Liver (tissue), 9 donors: ENCODE data around the gene ERAP2. TPM values are rescaled to one million over a fixed set of nuclear protein-coding genes. Genes with fewer than 3 reads are reported as not detected.

Experiments
- DNase-seq: peaks from one replicate; pipeline ENCODE4 v3.0.0-alpha.2; 2017; ENCODE audit warnings: low spot score
- H3K27ac ChIP-seq, 2 donors: one replicate each; pipeline ENCODE4 v1.7.0; 2013; ENCODE audit warnings: inconsistent platforms in 2 of 2, low read length in 2 of 2, control low read depth in 1 of 2, low read depth in 1 of 2, mild to moderate bottlenecking in 1 of 2
- H3K27me3 ChIP-seq, 4 donors: one replicate each; pipeline versions ENCODE4 v1.6.1 to v1.7.0; 2013; ENCODE audit warnings: low read length in 3 of 4, inconsistent platforms in 1 of 4, mild to moderate bottlenecking in 1 of 4, moderate library complexity in 1 of 4; ENCODE audit not compliant: control insufficient read depth in 4 of 4, insufficient read depth in 4 of 4
- H3K36me3 ChIP-seq, 4 donors: one replicate each; pipeline versions ENCODE4 v1.6.1 to v1.7.0; 2013; ENCODE audit warnings: low read length in 3 of 4, mild to moderate bottlenecking in 3 of 4, low read depth in 1 of 4, moderate library complexity in 1 of 4; ENCODE audit not compliant: control insufficient read depth in 4 of 4, insufficient read depth in 3 of 4
- H3K4me1 ChIP-seq, 4 donors: one replicate each; pipeline versions ENCODE4 v1.6.1 to v1.7.0; 2013; ENCODE audit warnings: low read length in 3 of 4, mild to moderate bottlenecking in 3 of 4, moderate library complexity in 1 of 4; ENCODE audit not compliant: control insufficient read depth in 4 of 4, insufficient read depth in 4 of 4
- H3K4me3 ChIP-seq, 3 donors: one replicate each; pipeline versions ENCODE4 v1.6.1 to v1.7.0; 2013; ENCODE audit warnings: low read length in 3 of 3, control low read depth in 1 of 3, low read depth in 1 of 3, mild to moderate bottlenecking in 1 of 3
- H3K9ac ChIP-seq, 2 donors: one replicate each; pipeline ENCODE4 v1.7.0; 2013; ENCODE audit warnings: low read length in 2 of 2, mild to moderate bottlenecking in 2 of 2, moderate library complexity in 2 of 2, control low read depth in 1 of 2, low read depth in 1 of 2
- H3K9me3 ChIP-seq, 4 donors: one replicate each; pipeline versions ENCODE4 v1.6.1 to v1.7.0; 2013; ENCODE audit warnings: low read length in 3 of 4; ENCODE audit not compliant: control insufficient read depth in 4 of 4
- HNF4A ChIP-seq, 2 donors: conservative IDR thresholded peaks; 2 replicates each; pipeline ENCODE4 v1.6.1; 2016; ENCODE audit warnings: antibody characterized with exemption in 2 of 2, mild to moderate bottlenecking in 2 of 2
- HNF4G ChIP-seq: IDR thresholded peaks from 2 replicates; pipeline ENCODE4 v1.6.1; 2016; ENCODE audit warnings: antibody characterized with exemption
- MAX ChIP-seq: IDR thresholded peaks from 2 replicates; pipeline ENCODE4 v1.6.1; 2016; ENCODE audit warnings: antibody characterized with exemption
- REST ChIP-seq: IDR thresholded peaks from 2 replicates; pipeline ENCODE4 v1.6.1; 2016; ENCODE audit warnings: antibody characterized with exemption, mild to moderate bottlenecking
- SP1 ChIP-seq: IDR thresholded peaks from 2 replicates; pipeline ENCODE4 v1.6.1; 2018; ENCODE audit warnings: antibody characterized with exemption, mild to moderate bottlenecking
- YY1 ChIP-seq: IDR thresholded peaks from 2 replicates; pipeline ENCODE4 v1.6.1; 2016; ENCODE audit warnings: antibody characterized with exemption, mild to moderate bottlenecking
- ZBTB33 ChIP-seq: IDR thresholded peaks from 2 replicates; pipeline ENCODE4 v1.6.1; 2016; ENCODE audit warnings: antibody characterized with exemption
- WGBS: extraction: QIAGEN DNeasy Blood & Tissue Kit; methylation state at CpG from one replicate; pipeline ENCODE4 v1.1.7; 2013; 5-methylcytosine and 5-hydroxymethylcytosine counted together
- polyA plus RNA-seq, 2 donors: library from polyadenylated mRNA; stranded (reverse) in 1 of 2; unstranded in 1 of 2; fragments of 200-250 nt in 1 of 2; fragments of >200 nt in 1 of 2; fragmentation: Nextera tagmentation in 1 of 2; extraction: Ambion mirVana in 1 of 2; gene quantifications; one replicate each; pipeline versions ENCODE4 v1.2.1 to v1.2.3, GENCODE V29; 2013 to 2015
- total RNA-seq, 2 donors: library from RNA; depleted of rRNA; stranded (reverse); fragments of >200 nt; gene quantifications; one replicate each; pipeline ENCODE4 v1.2.3, GENCODE V29; 2014
- donor health status: healthy.
- donor health status: healthy.
- donor health status: healthy.
- donor health status: healthy.
- donor health status: healthy.

ERAP2 gene
- total and polyA plus RNA-seq, 4 donors, result 1.8 to 15.5 (median 10.7) TPM

- TF ChIP-seq ZBTB33 (no peak), HNF4A (conservative IDR thresholded peaks at IDR 0.05) (peak; percentile 69 to 70), HNF4G (no peak), SP1 (peak; percentile 88)
These were observed 21.0 kb upstream of the ERAP2 start (continued) for GRCh38 chr5:96855031-96855872.

GRCh38 chr5:96856371-96856770 lies 19.9 kb upstream of the ERAP2 start:
- Histone ChIP-seq H3K27ac (no peak overlapping the region), H3K4me1 (peaks cover 1 to 12% (median 7%) of the 10 kb centered on the region in 4 donors)
- DNase-seq, result no peak

More at GRCh38 chr5:96856371-96856770, 19.9 kb upstream of the ERAP2 start:
- WGBS, result 85% methylated on average over 3 of the region's 3 CpGs
- Histone ChIP-seq H3K36me3 (no peaks in the 10 kb centered on the region), H3K9ac (no peak overlapping the region), H3K9me3 (no peaks in the 10 kb centered on the region), H3K4me3 (no peak overlapping the region), H3K27me3 (no peaks in the 10 kb centered on the region)
- no peak for TF ChIP-seq MAX
- TF ChIP-seq HNF4G, result no peak
- no peak for TF ChIP-seq YY1
- no peak for TF ChIP-seq REST
- TF ChIP-seq ZBTB33, result no peak
